ENCODE measurements around the gene ZFP36. TPM values are rescaled to one million over a fixed set of nuclear protein-coding genes. Genes with fewer than 3 reads are reported as not detected.

ZFP36 gene
- total RNA-seq, 4 donors from 2014 or later = 426 to 850 (median 540) TPM

GRCh38 chr19:39432677-39433025 is 26.0 kb downstream of the ZFP36 start:
- Histone ChIP-seq H3K9me3 (no peaks in the 10 kb centered on the region), H3K27me3 (no peaks in the 10 kb centered on the region), H3K27ac (no peak overlapping the region), H3K36me3 (peaks cover 32% of the 10 kb centered on the region), H3K4me3 (no peak overlapping the region), H3K4me1 (peaks cover 44% of the 10 kb centered on the region)
- no peak for TF ChIP-seq POLR2AphosphoS5 (IDR thresholded peaks at IDR 0.05)
- TF ChIP-seq CTCF (IDR thresholded peaks at IDR 0.05) = no peak
- no peak for TF ChIP-seq EP300 (IDR thresholded peaks at IDR 0.05)
- no peak for TF ChIP-seq POLR2A (IDR thresholded peaks at IDR 0.05)
- 92% methylated on average over 8 of the region's 8 CpGs for WGBS
- no peak for DNase-seq (ENCODE audit: low spot score in 2 of 2)

- H3K4me1 ChIP-seq = peaks cover 39% of the 10 kb centered on the region
- TF ChIP-seq CTCF (IDR thresholded peaks at IDR 0.05) = no peak
- TF ChIP-seq POLR2AphosphoS5 (IDR thresholded peaks at IDR 0.05) = no peak
- no peak for TF ChIP-seq EP300 (IDR thresholded peaks at IDR 0.05)
- TF ChIP-seq POLR2A (IDR thresholded peaks at IDR 0.05) = no peak
- H3K9me3 ChIP-seq = no peaks in the 10 kb centered on the region
- H3K4me3 ChIP-seq = no peak overlapping the region
- H3K27ac ChIP-seq = no peak overlapping the region
- H3K27me3 ChIP-seq = no peaks in the 10 kb centered on the region
- WGBS = 97% methylated on average over 8 of the region's 8 CpGs
- peaks cover 32% of the 10 kb centered on the region for H3K36me3 ChIP-seq
- DNase-seq (ENCODE audit: low spot score in 2 of 2) = no peak
Observed at GRCh38 chr19:39433480-39434079, 26.9 kb downstream of the ZFP36 start.

GRCh38 chr19:39434123-39435076 is 27.8 kb downstream of the ZFP36 start:
- peak overlapping the region; percentile 89 for H3K27ac ChIP-seq
- H3K4me3 ChIP-seq = peak overlapping the region; percentile 89
- peaks cover 36% of the 10 kb centered on the region for H3K4me1 ChIP-seq
- peaks cover 32% of the 10 kb centered on the region for H3K36me3 ChIP-seq
- TF ChIP-seq POLR2AphosphoS5 (IDR thresholded peaks at IDR 0.05) = no peak
- no peak for TF ChIP-seq EP300 (IDR thresholded peaks at IDR 0.05)
- TF ChIP-seq CTCF (IDR thresholded peaks at IDR 0.05) = no peak
- no peak for TF ChIP-seq POLR2A (IDR thresholded peaks at IDR 0.05)
- H3K9me3 ChIP-seq = no peaks in the 10 kb centered on the region
- no peaks in the 10 kb centered on the region for H3K27me3 ChIP-seq
- DNase-seq (ENCODE audit: low spot score in 2 of 2) = no peak
- 53% methylated on average over 10 of the region's 10 CpGs for WGBS

GRCh38 chr19:39435499-39436349 is 29.1 kb downstream of the ZFP36 start, which contains the start of gene RPS16:
TSS of gene RPS16 (minus strand) at chr19:39435949. CDS start at chr19:39435895, 54 bp downstream.
- TF ChIP-seq EP300 (IDR thresholded peaks at IDR 0.05) = no peak
- peak; percentile 95 to 97 (median 97) for TF ChIP-seq POLR2AphosphoS5 (IDR thresholded peaks at IDR 0.05)
- TF ChIP-seq POLR2A (IDR thresholded peaks at IDR 0.05) = peak; percentile 84 to 93
- no peak for TF ChIP-seq CTCF (IDR thresholded peaks at IDR 0.05)
- DNase-seq (ENCODE audit: low spot score in 2 of 2) = peak; percentile 99
- H3K4me1 ChIP-seq = peaks cover 39% of the 10 kb centered on the region
- H3K36me3 ChIP-seq = peaks cover 32% of the 10 kb centered on the region
- WGBS = 0% methylated on average over 31 of the region's 61 CpGs
- H3K9me3 ChIP-seq = no peaks in the 10 kb centered on the region
- H3K4me3 ChIP-seq = peak within 1 kb of the TSS; percentile 89
- H3K27ac ChIP-seq = peak within 1 kb of the TSS; percentile 89
- no peaks in the 10 kb centered on the region for H3K27me3 ChIP-seq

Data from suprapubic skin (tissue), 4 donors.